ENCODE measurements around the gene PDE4D.
"Not testable (repeated sequence)": the region's sequence is repeated elsewhere in the genome, so short reads cannot be mapped to it uniquely, and the experiment has no call there.

The PDE4D gene

GRCh38 chr5:59615272-59615671, 278.3 kb downstream of the PDE4D start:
- DNase-seq (no peak), ATAC-seq (replicated peaks) (no peak)
- H3K4me1 Mint-ChIP-seq (ENCODE audit: low read depth in 2 of 2): no peaks in the 10 kb centered on the region
- H3K27me3 Mint-ChIP-seq: no peaks in the 10 kb centered on the region
- H3K27ac Mint-ChIP-seq: no peak overlapping the region
- H3K4me3 Mint-ChIP-seq: no peak overlapping the region
- peaks cover 2 to 15% of the 10 kb centered on the region in 2 donors for H3K9me3 Mint-ChIP-seq
- H3K36me3 Mint-ChIP-seq (ENCODE audit: insufficient read depth): no peaks in the 10 kb centered on the region

GRCh38 chr5:59609501-59610265, 283.8 kb downstream of the PDE4D start:
- H3K27me3 Mint-ChIP-seq: no peaks in the 10 kb centered on the region
- H3K4me3 Mint-ChIP-seq: no peak overlapping the region
- DNase-seq: no peak
- H3K9me3 Mint-ChIP-seq: peaks cover 0 to 3% of the 10 kb centered on the region in 2 donors
- no peak overlapping the region for H3K27ac Mint-ChIP-seq
- H3K36me3 Mint-ChIP-seq (ENCODE audit: insufficient read depth): no peaks in the 10 kb centered on the region
- ATAC-seq (replicated peaks): no peak
- H3K4me1 Mint-ChIP-seq (ENCODE audit: low read depth in 2 of 2): no peaks in the 10 kb centered on the region

GRCh38 chr5:59608745-59609144, 284.8 kb downstream of the PDE4D start:
- Mint-ChIP-seq H3K4me3 (no peak overlapping the region), H3K27me3 (no peaks in the 10 kb centered on the region), H3K9me3 (peaks cover 0 to 3% of the 10 kb centered on the region in 2 donors), H3K36me3 (ENCODE audit: insufficient read depth) (no peaks in the 10 kb centered on the region), H3K27ac (no peak overlapping the region), H3K4me1 (ENCODE audit: low read depth in 2 of 2) (no peaks in the 10 kb centered on the region)
- DNase-seq (no peak), ATAC-seq (replicated peaks) (no peak)

- H3K4me3 Mint-ChIP-seq: no peak overlapping the region
- no peaks in the 10 kb centered on the region for H3K4me1 Mint-ChIP-seq (ENCODE audit: low read depth in 2 of 2)
- no peak for ATAC-seq (replicated peaks)
- no peak for DNase-seq
- H3K27ac Mint-ChIP-seq: no peak overlapping the region
- H3K27me3 Mint-ChIP-seq: no peaks in the 10 kb centered on the region
- no peaks in the 10 kb centered on the region for H3K36me3 Mint-ChIP-seq (ENCODE audit: insufficient read depth)
- peaks cover 0 to 3% of the 10 kb centered on the region in 2 donors for H3K9me3 Mint-ChIP-seq
Observed at GRCh38 chr5:59607138-59607765, 286.3 kb downstream of the PDE4D start.

GRCh38 chr5:59605915-59606314, 287.6 kb downstream of the PDE4D start:
- Mint-ChIP-seq H3K9me3 (peaks cover 0 to 3% of the 10 kb centered on the region in 2 donors), H3K4me3 (no peak overlapping the region), H3K27me3 (no peaks in the 10 kb centered on the region), H3K27ac (no peak overlapping the region), H3K4me1 (ENCODE audit: low read depth in 2 of 2) (no peaks in the 10 kb centered on the region), H3K36me3 (ENCODE audit: insufficient read depth) (no peaks in the 10 kb centered on the region)
- ATAC-seq (replicated peaks) (no peak), DNase-seq (no peak)

- Mint-ChIP-seq H3K4me3 (no peak overlapping the region), H3K27me3 (no peaks in the 10 kb centered on the region), H3K27ac (no peak overlapping the region), H3K4me1 (ENCODE audit: low read depth in 2 of 2) (no peaks in the 10 kb centered on the region), H3K9me3 (peaks cover 0 to 3% of the 10 kb centered on the region in 2 donors), H3K36me3 (ENCODE audit: insufficient read depth) (no peaks in the 10 kb centered on the region)
- no peak for ATAC-seq (replicated peaks)
- DNase-seq: no peak
Observed at GRCh38 chr5:59604111-59604510, 289.4 kb downstream of the PDE4D start.

GRCh38 chr5:59600998-59601397, 292.5 kb downstream of the PDE4D start:
- no peak overlapping the region for H3K27ac Mint-ChIP-seq
- H3K4me3 Mint-ChIP-seq: no peak overlapping the region
- no peaks in the 10 kb centered on the region for H3K27me3 Mint-ChIP-seq
- ATAC-seq (replicated peaks) (no peak), DNase-seq (no peak)
- H3K9me3 Mint-ChIP-seq: no peaks in the 10 kb centered on the region
- no peaks in the 10 kb centered on the region for H3K4me1 Mint-ChIP-seq (ENCODE audit: low read depth in 2 of 2)
- H3K36me3 Mint-ChIP-seq (ENCODE audit: insufficient read depth): no peaks in the 10 kb centered on the region

GRCh38 chr5:59600153-59600552, 293.4 kb downstream of the PDE4D start:
- no peak overlapping the region for H3K4me3 Mint-ChIP-seq
- no peaks in the 10 kb centered on the region for H3K36me3 Mint-ChIP-seq (ENCODE audit: insufficient read depth)
- no peak for DNase-seq
- H3K27ac Mint-ChIP-seq: no peak overlapping the region
- H3K9me3 Mint-ChIP-seq: no peaks in the 10 kb centered on the region
- H3K27me3 Mint-ChIP-seq: no peaks in the 10 kb centered on the region
- no peaks in the 10 kb centered on the region for H3K4me1 Mint-ChIP-seq (ENCODE audit: low read depth in 2 of 2)
- no peak for ATAC-seq (replicated peaks)

GRCh38 chr5:59599729-59600128, 293.8 kb downstream of the PDE4D start:
- Mint-ChIP-seq H3K4me1 (ENCODE audit: low read depth in 2 of 2) (no peaks in the 10 kb centered on the region), H3K36me3 (ENCODE audit: insufficient read depth) (no peaks in the 10 kb centered on the region), H3K27me3 (no peaks in the 10 kb centered on the region), H3K9me3 (no peaks in the 10 kb centered on the region), H3K27ac (no peak overlapping the region), H3K4me3 (no peak overlapping the region)
- DNase-seq (no peak), ATAC-seq (replicated peaks) (no peak)

GRCh38 chr5:59598547-59598874, 295.0 kb downstream of the PDE4D start:
- no peaks in the 10 kb centered on the region for H3K9me3 Mint-ChIP-seq
- no peaks in the 10 kb centered on the region for H3K27me3 Mint-ChIP-seq
- ATAC-seq (replicated peaks) (no peak), DNase-seq (no peak)
- H3K4me3 Mint-ChIP-seq: no peak overlapping the region
- no peak overlapping the region for H3K27ac Mint-ChIP-seq
- H3K4me1 Mint-ChIP-seq (ENCODE audit: low read depth in 2 of 2): no peaks in the 10 kb centered on the region
- H3K36me3 Mint-ChIP-seq (ENCODE audit: insufficient read depth): no peaks in the 10 kb centered on the region

GRCh38 chr5:59597690-59598546, 295.6 kb downstream of the PDE4D start:
- H3K9me3 Mint-ChIP-seq: no peaks in the 10 kb centered on the region
- no peaks in the 10 kb centered on the region for H3K27me3 Mint-ChIP-seq
- H3K27ac Mint-ChIP-seq: no peak overlapping the region
- H3K36me3 Mint-ChIP-seq (ENCODE audit: insufficient read depth): no peaks in the 10 kb centered on the region
- no peaks in the 10 kb centered on the region for H3K4me1 Mint-ChIP-seq (ENCODE audit: low read depth in 2 of 2)
- DNase-seq: no peak
- no peak overlapping the region for H3K4me3 Mint-ChIP-seq
- ATAC-seq (replicated peaks): no peak

- no peak for ATAC-seq (replicated peaks)
- Mint-ChIP-seq H3K27me3 (no peaks in the 10 kb centered on the region), H3K4me1 (ENCODE audit: low read depth in 2 of 2) (no peaks in the 10 kb centered on the region), H3K9me3 (no peaks in the 10 kb centered on the region), H3K4me3 (no peak overlapping the region), H3K36me3 (ENCODE audit: insufficient read depth) (no peaks in the 10 kb centered on the region), H3K27ac (no peak overlapping the region)
- DNase-seq: no peak
Observed at GRCh38 chr5:59596586-59597350, 296.8 kb downstream of the PDE4D start.

GRCh38 chr5:59594118-59594517, 299.4 kb downstream of the PDE4D start:
- not testable (repeated sequence) for H3K36me3 Mint-ChIP-seq (ENCODE audit: insufficient read depth); H3K4me1 Mint-ChIP-seq (ENCODE audit: low read depth in 2 of 2)

More at GRCh38 chr5:59594118-59594517, 299.4 kb downstream of the PDE4D start:
- not testable (repeated sequence) for H3K4me3 Mint-ChIP-seq; H3K9me3 Mint-ChIP-seq; DNase-seq; ATAC-seq (replicated peaks); H3K27ac Mint-ChIP-seq; H3K27me3 Mint-ChIP-seq

Data from effector memory CD8-positive, alpha-beta T cell (primary cell).